Activated naive CD8-positive, alpha-beta T cell treated with anti-CD3 and anti-CD28 coated beads, Interleukin-2, amount 10 ng/mL, durations not matched to agents 7 days and 5 days (primary cell): ENCODE results near the gene SCP2D1. TPM values are rescaled to one million over a fixed set of nuclear protein-coding genes. Genes with fewer than 3 reads are reported as not detected.

Source experiments
- ATAC-seq: fragments of 150-1000 bp; cut with Tn5 transposase; one replicate; pipeline ENCODE4 v1.10.0; 2021; ENCODE audit warnings: low read depth, moderate library complexity
- POLR2A ChIA-PET: fragments of 350-600 bp; sonication (Branson Sonifier 250); formaldehyde crosslinking; loops from one replicate; lab custom pipeline; 2021; ENCODE audit warnings: antibody characterized with exemption; lab: Charles Lee
- DNase-seq: peaks from one replicate; pipeline ENCODE4 v3.0.0; 2021
- H3K27ac Mint-ChIP-seq: one replicate; pipeline ENCODE4 v1.8.0; 2022; ENCODE audit warnings: mild to moderate bottlenecking, mixed read lengths
- H3K27me3 Mint-ChIP-seq: one replicate; pipeline ENCODE4 v1.8.0; 2022; ENCODE audit warnings: mild to moderate bottlenecking, moderate library complexity, mixed read lengths
- H3K36me3 Mint-ChIP-seq: one replicate; pipeline ENCODE4 v1.8.0; 2021; ENCODE audit warnings: mild to moderate bottlenecking, mixed read lengths
- H3K4me1 Mint-ChIP-seq: one replicate; pipeline ENCODE4 v1.8.0; 2021; ENCODE audit warnings: mixed read lengths
- H3K4me3 Mint-ChIP-seq: one replicate; pipeline ENCODE4 v1.8.0; 2022; ENCODE audit warnings: mild to moderate bottlenecking, moderate library complexity, mixed read lengths
- H3K9me3 Mint-ChIP-seq: one replicate; pipeline ENCODE4 v1.8.0; 2021; ENCODE audit warnings: mixed read lengths
- total RNA-seq, 2 experiments: library from RNA; stranded (reverse); gene quantifications; one replicate each; pipeline ENCODE4 v1.2.3, GENCODE V29; 2021

Gene SCP2D1
- total RNA-seq, 2 experiments from 2014 or later = not detected

- Mint-ChIP-seq H3K9me3 (peaks cover 4% of the 10 kb centered on the region), H3K27me3 (peaks cover 2% of the 10 kb centered on the region), H3K27ac (no peak overlapping the region), H3K4me3 (no peak overlapping the region), H3K36me3 (no peaks in the 10 kb centered on the region), H3K4me1 (no peaks in the 10 kb centered on the region)
- ATAC-seq (no peak), DNase-seq (no peak)
- POLR2A ChIA-PET = no interaction called here
Measured at GRCh38 chr20:18857640-18858039, 44.1 kb downstream of the SCP2D1 start.

- POLR2A ChIA-PET = no interaction called here
- H3K9me3 Mint-ChIP-seq = peaks cover 4% of the 10 kb centered on the region
- no peak overlapping the region for H3K27ac Mint-ChIP-seq
- H3K4me1 Mint-ChIP-seq = no peaks in the 10 kb centered on the region
- no peak for ATAC-seq
- H3K36me3 Mint-ChIP-seq = no peaks in the 10 kb centered on the region
- H3K4me3 Mint-ChIP-seq = no peak overlapping the region
- no peak for DNase-seq
- H3K27me3 Mint-ChIP-seq = no peaks in the 10 kb centered on the region
Measured at GRCh38 chr20:18858816-18859215, 45.2 kb downstream of the SCP2D1 start.

Other genes starting within 250 kb of the SCP2D1 start
- gene SMIM26, start 246.4 kb upstream of the SCP2D1 start, total RNA-seq = 10 to 100 TPM; 59.1 to 62.4 TPM
- 10 to 100 TPM; 18.7 to 22.4 TPM for gene DTD1, start 225.7 kb upstream of the SCP2D1 start, total RNA-seq